Fibroblast of skin of scalp (primary cell): Measurements from ENCODE around the gene BUB1B.
A peak's percentile ranks its signal among the peaks of the same experiment; 100 is the strongest.

Experiments
- DNase-seq: peaks from one replicate; pipeline ENCODE4 v3.0.0-alpha.2; 2013

Gene BUB1B

GRCh38 chr15:40242213-40242599 is 81.3 kb downstream of the BUB1B start:
- no peak for DNase-seq

DNA sequence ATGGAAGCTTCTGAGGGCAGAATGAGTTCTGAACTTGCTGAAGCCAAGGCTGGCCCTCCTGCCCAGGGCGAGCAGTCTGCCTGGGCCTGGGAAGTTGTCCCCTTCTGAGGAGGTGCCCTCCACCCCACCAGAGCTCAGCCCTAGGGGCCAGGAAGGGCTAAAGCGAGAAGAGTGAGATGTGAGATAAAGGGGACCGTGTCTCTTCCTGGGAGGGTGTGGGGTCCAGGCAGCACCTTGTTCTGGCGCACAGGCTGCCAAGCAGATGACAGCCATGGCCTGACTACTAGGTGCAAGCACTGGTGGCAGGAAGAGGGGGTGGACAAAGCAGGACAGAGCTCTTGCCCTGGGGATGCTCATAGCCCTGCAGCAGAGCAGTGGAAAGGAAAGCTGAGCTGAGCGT is 81.7 kb downstream of the BUB1B start:
- DNase-seq: no peak

- no peak for DNase-seq
These were observed 82.4 kb downstream of the BUB1B start for GRCh38 chr15:40243126-40243810.

- DNase-seq: no peak
These were observed 84.2 kb downstream of the BUB1B start for GRCh38 chr15:40244961-40245523.

- DNase-seq: no peak
These were observed 85.0 kb downstream of the BUB1B start for GRCh38 chr15:40245666-40246450.

DNA sequence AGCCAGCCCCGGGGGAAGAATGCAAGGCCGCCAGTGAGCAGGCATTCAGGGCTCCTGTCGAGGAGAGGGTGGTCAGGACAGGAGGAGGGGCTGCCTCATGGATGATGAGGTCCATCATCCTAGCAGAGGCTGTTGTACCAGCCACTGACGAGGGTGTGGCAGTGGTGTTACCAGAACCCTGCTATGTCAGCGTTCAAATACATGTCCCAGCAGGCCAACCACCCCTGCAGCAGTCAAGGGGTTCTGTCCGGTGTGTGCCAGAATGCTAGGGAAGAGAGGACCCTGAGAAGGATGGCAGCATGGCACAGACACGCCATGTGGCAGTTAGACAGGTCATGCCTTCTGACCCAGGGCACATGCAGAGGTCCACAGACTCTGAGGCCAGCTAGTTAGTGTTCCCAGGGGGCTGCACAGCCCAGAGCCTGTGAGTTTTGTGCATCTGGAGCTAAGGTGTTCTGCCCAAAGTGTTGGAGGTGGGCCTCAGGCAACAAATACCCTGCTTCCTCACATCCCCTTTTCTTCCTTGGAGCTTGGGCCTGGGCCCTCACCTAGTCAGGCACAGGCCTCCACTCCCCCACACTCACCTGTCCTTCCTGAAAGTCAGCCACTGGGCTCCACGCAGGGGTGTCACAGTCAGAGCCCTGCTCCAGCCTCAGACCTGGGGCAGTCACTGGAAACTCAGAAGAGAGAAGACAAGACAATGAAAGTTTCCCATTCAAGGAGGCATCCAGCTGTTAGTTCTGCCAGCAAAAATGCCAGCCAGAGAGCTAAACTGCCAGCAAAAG is 85.8 kb downstream of the BUB1B start:
- no peak for DNase-seq

DNA sequence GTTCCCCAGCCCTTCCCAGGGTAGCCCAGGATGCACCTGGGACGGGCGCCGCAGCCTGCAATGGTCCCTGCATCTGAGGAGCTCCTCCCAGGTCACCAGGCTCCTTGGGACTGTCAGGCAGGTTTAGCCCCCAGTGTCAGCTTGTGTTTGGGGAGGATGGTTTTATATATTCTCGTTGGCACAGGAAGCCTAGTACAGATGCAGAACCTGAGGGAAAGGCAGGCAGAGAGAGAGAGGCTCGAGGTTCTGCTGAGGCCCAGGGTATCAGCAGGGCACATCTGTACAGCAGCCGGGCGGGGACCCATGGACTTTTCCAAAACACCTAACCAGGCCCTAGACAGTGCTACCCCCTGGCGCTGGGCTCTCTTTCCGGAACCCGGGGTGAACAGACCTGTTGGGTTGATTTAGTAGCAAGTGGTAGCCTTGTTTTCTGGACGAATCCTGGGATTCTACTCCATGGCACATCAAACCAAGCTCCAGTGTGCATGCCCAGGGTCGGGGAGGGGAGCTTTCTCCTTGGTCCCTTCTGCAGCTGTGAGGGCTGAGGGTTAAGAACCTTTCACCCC is 86.6 kb downstream of the BUB1B start:
- DNase-seq: no peak

- no peak for DNase-seq
These were observed 87.3 kb downstream of the BUB1B start for GRCh38 chr15:40248006-40248783.

DNA sequence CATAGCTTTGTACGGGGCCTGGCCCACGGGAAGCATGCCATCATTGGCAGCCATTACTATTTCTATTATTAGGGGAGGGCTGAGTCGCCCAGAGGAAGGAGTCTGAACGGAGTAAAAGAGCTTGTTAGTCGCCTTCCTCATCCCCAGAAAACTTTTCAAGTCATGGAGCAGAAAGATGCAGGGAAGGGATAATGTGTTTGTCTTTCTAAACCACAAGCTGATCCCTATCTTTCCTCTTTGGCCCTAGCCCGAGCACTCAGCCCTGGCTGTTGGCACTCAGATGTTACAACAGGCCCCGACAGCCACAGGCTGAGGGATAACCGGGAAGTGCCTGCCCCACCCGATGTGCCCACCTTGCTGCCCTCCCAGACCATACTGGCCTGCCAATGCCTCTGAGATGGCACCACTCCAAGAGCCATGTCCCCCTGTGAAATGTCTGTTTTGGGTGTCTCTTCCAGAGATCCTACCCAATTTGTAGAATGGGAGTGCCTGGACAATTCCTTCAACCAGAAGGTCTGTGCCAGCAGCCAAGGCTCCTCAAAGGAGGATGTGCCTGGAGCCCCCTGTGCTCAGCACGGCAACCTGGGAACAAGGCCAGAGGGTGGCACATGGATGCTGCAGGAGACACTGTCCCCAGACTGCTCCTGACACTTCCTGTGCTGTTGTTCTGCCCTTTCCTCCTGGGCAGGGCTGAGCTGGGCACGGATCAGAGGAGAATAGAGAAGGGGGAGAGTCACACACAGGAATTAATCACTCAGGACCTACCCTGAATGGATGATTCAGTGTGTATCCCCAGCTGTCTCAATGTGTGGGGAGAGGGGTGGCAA is 88.8 kb downstream of the BUB1B start:
- DNase-seq: no peak

- DNase-seq: no peak
These were observed 89.4 kb downstream of the BUB1B start for GRCh38 chr15:40250304-40250656.

GRCh38 chr15:40250771-40251483 is 90.1 kb downstream of the BUB1B start:
- no peak for DNase-seq

- no peak for DNase-seq
These were observed 90.7 kb downstream of the BUB1B start for GRCh38 chr15:40251486-40252140.

DNA sequence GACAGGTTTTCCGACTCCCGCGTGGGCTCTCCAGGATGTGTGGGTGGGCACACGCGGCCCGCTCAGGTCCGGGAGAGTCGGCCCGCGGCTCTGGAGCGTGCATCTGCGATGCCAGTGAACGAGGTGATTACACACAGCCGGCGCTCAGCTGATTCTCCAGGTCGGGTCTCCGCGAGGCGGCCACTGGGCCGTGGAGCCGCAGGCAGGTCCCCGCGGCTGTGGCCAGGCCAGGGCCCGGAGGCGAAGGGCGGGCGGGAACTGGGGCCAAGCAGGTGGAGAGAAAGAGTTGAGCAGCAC is 91.2 kb downstream of the BUB1B start:
- DNase-seq: no peak

DNA sequence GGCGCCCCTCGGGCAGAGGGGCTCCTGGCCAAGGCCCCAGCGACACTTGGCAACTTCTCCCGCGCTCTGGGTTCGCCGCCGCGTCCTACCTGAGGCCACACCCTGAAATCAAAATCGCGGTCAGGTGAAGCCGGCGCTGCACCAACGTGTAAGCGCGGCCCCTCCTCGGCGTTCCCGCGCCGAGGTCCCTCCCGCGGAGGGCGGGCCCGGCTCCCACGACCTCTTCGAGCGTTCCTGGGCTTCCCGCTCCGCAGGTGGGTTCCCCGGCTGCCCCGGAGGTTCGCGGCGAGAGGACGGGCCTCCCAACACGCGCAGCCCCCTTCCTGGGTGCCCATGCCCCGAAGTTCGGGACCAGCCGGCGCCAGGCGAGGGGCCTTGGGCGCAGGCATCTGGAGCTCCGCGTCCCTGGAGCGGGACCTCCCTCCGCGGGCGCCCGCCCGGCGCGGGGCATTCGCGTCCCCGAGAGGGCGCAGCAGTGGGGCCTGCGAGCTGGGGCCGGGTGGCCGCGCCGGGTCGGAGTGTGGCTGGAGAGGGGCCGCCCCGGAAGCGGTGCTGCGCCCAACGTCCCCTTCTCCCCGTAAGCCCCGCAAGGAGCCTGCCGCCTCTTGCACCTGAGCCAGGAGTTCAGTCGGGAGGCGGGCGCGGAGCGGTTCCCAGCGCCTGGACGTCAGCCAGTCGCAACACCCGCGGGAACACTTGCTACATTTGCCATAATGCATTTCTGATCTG is 91.7 kb downstream of the BUB1B start:
- no peak for DNase-seq

- DNase-seq: no peak
These were observed 92.4 kb downstream of the BUB1B start for GRCh38 chr15:40253167-40253790.

- DNase-seq: no peak
These were observed 93.6 kb downstream of the BUB1B start for GRCh38 chr15:40254452-40254851.

GRCh38 chr15:40255033-40255432 is 94.2 kb downstream of the BUB1B start:
- DNase-seq: no peak

- peak; percentile 58 for DNase-seq
These were observed 95.9 kb downstream of the BUB1B start for GRCh38 chr15:40256638-40257235.
